AG10803 (cell line): ENCODE measurements around the gene ZNF511.

Source experiments
- DNase-seq: peaks from one replicate; pipeline ENCODE4 v3.0.0; 2010; ENCODE audit warnings: low read depth
- H3K4me3 ChIP-seq: 2 replicates; pipeline ENCODE4 v1.5.1; 2011; ENCODE audit warnings: mild to moderate bottlenecking, low read length, control low read depth
- CTCF ChIP-seq: conservative IDR thresholded peaks from 2 replicates; pipeline ENCODE4 v1.5.1; 2011; ENCODE audit warnings: mild to moderate bottlenecking, low read length, control low read depth, inconsistent platforms

The ZNF511 gene

DNA sequence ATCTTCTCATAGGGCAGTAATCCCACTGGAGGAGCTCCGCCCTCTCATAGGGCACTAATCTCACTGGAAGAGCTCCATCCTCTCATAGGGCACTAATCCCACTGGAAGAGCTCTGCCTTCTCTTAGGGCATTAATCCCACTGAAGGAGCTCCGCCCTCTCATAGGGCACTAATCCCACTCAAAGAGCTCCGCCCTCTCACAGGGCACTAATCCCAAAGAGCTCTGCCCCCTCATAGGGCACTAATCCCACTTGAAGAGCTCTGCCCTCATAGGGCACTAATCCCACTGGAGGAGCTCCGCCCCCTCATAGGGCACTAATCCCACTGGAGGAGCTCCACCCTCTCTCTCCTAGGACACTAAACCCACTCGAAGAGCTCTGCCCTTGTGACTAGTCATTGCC is 52.5 kb downstream of the ZNF511 start:
- no peak overlapping the region for H3K4me3 ChIP-seq
- no peak for TF ChIP-seq CTCF
- no peak for DNase-seq

DNA sequence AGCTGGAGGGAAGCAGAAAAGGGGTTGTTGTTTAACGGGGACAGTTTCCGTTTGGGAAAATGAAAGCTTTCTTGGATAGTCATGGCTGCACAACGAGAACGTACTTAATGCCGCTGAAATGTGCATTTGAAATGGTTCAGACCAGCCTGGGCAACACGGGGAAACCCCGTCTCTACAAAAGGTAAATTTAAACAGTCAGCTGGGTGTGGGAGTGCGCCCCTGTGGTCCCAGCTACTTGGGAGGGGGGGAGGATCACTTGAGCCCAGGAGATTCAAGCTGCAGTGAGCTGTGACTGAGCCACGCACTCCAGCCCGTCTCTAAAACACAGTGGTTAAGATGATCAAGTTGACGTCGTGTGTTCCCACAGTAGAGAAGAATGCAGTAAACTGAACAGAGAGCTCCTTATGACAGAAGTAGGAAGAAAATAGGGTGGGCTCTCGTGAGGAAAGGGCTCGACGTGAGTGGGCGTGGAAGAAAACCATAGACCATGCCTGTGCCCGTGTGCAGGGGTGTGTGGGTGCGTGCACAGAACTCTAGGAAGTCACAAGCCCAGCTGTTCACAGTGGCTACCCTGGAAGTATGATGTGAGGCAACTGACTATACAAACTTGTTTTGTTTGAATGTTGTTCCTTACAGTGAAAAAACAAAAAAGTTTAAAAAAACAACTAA is 53.2 kb downstream of the ZNF511 start:
- no peak overlapping the region for H3K4me3 ChIP-seq
- no peak for TF ChIP-seq CTCF
- no peak for DNase-seq
